Activated T-helper 2 cell treated with anti-CD3 and anti-CD28 coated beads, Interferon-gamma antibody, Interleukin-2, Interleukin-4, amounts not matched to agents 10 μg/mL and 5 μg/mL and 100 μg/mL, durations not matched to agents 14 hours and 24 hours and 36 hours (primary cell): ENCODE data around the gene GSS. TPM values are rescaled to one million over a fixed set of nuclear protein-coding genes. Genes with fewer than 3 reads are reported as not detected.

Source experiments
- DNase-seq: peaks from one replicate; pipeline ENCODE4 v3.0.0; 2021; ENCODE audit warnings: low spot score
- H3K27ac Mint-ChIP-seq: one replicate; pipeline ENCODE4 v1.8.0; 2021; ENCODE audit warnings: mixed read lengths
- H3K27me3 Mint-ChIP-seq: one replicate; pipeline ENCODE4 v1.8.0; 2021; ENCODE audit warnings: low read depth, mixed read lengths
- H3K36me3 Mint-ChIP-seq: one replicate; pipeline ENCODE4 v1.8.0; 2021; ENCODE audit warnings: low read depth, mixed read lengths
- H3K4me1 Mint-ChIP-seq: one replicate; pipeline ENCODE4 v1.8.0; 2021; ENCODE audit warnings: low read depth, mixed read lengths
- H3K4me3 Mint-ChIP-seq: one replicate; pipeline ENCODE4 v1.8.0; 2021; ENCODE audit warnings: low read depth, mild to moderate bottlenecking, moderate library complexity, mixed read lengths
- H3K9me3 Mint-ChIP-seq: one replicate; pipeline ENCODE4 v1.8.0; 2021; ENCODE audit warnings: mixed read lengths
- intact Hi-C: fragments of 100-400 bp; cut with micrococcal nuclease; formaldehyde crosslinking; loops from one replicate; pipeline ENCODE4 v1.15.1; 2023
- total RNA-seq: library from RNA; stranded (reverse); gene quantifications from 2 replicates; pipeline ENCODE4 v1.2.3, GENCODE V29; 2022

GSS gene
- total RNA-seq, 1 donor from 2014 or later = 70.5 TPM

DNA sequence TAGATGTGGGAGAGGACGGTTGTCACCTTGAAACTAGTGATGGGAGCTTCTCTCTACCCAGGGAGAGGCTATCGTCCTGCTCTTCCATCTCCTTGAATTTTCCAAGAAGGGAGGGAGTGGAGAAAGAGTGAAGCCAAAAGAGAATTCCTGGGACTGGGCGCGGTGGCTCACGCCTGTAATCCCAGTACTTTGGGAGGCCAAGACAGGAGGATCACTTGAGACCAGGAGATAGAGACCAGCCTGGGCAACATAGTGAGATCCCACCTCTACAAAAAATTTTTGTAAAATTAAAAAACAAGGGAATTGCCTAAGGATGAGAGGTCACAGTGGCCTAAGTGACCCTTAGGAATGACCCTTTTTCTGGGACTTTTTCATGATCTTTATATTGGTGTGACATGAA is 8.9 kb upstream of the GSS start:
- intact Hi-C loops = no loop called here
- DNase-seq = no peak
- no peaks in the 10 kb centered on the region for H3K36me3 Mint-ChIP-seq
- H3K27ac Mint-ChIP-seq = no peak overlapping the region
- no peak overlapping the region for H3K4me3 Mint-ChIP-seq
- no peaks in the 10 kb centered on the region for H3K9me3 Mint-ChIP-seq
- peaks cover 5% of the 10 kb centered on the region for H3K27me3 Mint-ChIP-seq
- peaks cover 6% of the 10 kb centered on the region for H3K4me1 Mint-ChIP-seq

DNA sequence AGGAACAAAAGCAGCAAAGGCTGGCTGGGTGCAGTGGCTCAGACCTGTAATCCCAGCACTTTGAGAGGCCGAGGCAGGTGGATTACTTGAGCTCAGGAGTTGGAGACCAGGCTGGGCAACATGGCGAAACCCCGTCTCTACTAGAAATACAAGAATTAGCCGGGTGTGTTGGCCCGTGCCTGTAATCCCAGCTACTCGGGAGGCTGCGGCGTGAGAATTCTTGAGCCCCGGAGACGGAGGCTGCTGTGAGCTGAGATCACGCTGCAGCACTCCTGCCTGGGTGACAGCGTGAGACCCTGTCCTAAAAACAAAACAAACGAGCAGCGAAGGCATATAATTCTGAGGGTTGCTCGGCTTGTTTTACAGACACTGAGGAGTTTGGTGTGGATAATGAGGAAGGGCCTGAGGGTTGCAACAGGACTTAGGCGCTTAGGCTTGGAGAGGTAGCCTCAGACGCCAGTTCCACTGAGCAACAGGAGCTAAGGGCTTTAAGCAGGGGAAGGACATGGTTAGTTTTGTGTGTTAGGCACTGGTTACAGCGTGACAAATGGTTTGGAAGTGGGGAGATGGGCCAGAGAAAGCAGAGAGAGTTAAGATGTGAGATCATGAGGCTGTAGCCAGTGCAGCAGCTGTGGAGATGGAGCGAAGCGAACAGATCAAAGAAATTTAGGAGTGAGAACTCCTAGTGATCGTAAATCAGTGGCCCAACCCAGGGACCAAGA is 1.3 kb upstream of the GSS start:
- H3K4me1 Mint-ChIP-seq = peaks cover 21% of the 10 kb centered on the region
- peak overlapping the region; percentile 97 for H3K27ac Mint-ChIP-seq

DNA sequence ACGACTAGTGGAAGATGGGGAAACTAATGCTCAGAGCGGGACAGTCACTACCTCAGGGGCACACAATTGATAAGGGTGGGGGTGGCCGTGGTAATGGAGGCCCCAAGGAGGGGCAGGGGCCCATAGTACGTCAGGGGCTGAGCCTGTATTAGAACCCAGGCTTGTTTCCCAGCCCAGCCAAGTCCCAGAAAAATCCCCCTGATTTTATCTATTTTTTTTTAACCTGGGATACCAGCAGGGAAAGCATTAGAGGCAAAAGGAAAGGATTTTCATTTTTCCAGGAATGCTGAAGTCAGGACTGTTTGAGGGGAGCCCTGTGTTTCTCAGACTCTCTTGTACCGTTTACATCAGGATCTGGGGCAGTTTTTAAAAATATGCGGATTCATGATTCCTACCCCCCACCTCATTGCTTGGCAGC is 444 bp upstream of the GSS start:
- Mint-ChIP-seq H3K27me3 (no peaks in the 10 kb centered on the region), H3K9me3 (no peaks in the 10 kb centered on the region), H3K36me3 (peaks cover 4% of the 10 kb centered on the region), H3K4me1 (peaks cover 21% of the 10 kb centered on the region), H3K4me3 (peak overlapping the region; percentile 97), H3K27ac (peak overlapping the region; percentile 97)
- intact Hi-C loops = loop anchor here (5.0 kb wide), 1 partner anchor 136 kb away; the partner anchor contains the start of gene TRPC4AP
- DNase-seq = no peak

More for the DNA sequence above, 1.3 kb upstream of the GSS start:
- Mint-ChIP-seq H3K4me3 (no peak overlapping the region), H3K36me3 (no peaks in the 10 kb centered on the region), H3K27me3 (no peaks in the 10 kb centered on the region), H3K9me3 (no peaks in the 10 kb centered on the region)
- intact Hi-C loops = loop anchor here (5.0 kb wide), 1 partner anchor 135 kb away; the partner anchor contains the start of gene TRPC4AP
- no peak for DNase-seq

DNA sequence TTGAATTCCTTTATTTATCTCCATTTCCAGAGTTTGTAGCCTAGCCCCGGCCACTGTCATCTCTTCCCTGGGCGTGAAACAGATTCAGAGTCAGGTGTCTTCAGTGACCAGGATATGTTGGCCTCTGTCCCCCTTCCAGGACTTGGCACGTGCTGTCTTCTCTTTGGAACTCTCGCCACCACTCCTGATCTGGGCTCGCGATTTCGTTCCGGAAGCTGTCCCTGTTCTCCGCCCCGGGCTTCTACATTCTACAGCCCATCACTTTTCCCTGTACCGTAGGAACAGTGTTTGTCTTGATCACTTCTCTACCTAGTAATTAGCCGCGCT is 739 bp downstream of the GSS start:
- H3K36me3 Mint-ChIP-seq = peaks cover 9% of the 10 kb centered on the region
- peaks cover 15% of the 10 kb centered on the region for H3K4me1 Mint-ChIP-seq
- H3K27ac Mint-ChIP-seq = peak overlapping the region; percentile 97
- H3K4me3 Mint-ChIP-seq = peak overlapping the region; percentile 97
- no peak for DNase-seq
- H3K9me3 Mint-ChIP-seq = no peaks in the 10 kb centered on the region
- no peaks in the 10 kb centered on the region for H3K27me3 Mint-ChIP-seq
- intact Hi-C loops = loop anchor here (1.0 to 5.0 kb wide), 6 partner anchors 36 to 137 kb away; partner anchors contain the start of genes NCOA6 and TRPC4AP

GRCh38 chr20:34953960-34954359 is 1.6 kb downstream of the GSS start:
- Mint-ChIP-seq H3K9me3 (no peaks in the 10 kb centered on the region), H3K4me3 (no peak overlapping the region), H3K36me3 (peaks cover 18% of the 10 kb centered on the region), H3K4me1 (peaks cover 15% of the 10 kb centered on the region), H3K27ac (no peak overlapping the region), H3K27me3 (no peaks in the 10 kb centered on the region)
- intact Hi-C loops = loop anchor here (2.0 kb wide), 3 partner anchors 35 to 129 kb away; partner anchors contain the start of gene NCOA6
- no peak for DNase-seq

- no peaks in the 10 kb centered on the region for H3K27me3 Mint-ChIP-seq
- DNase-seq = no peak
- H3K27ac Mint-ChIP-seq = no peak overlapping the region
- H3K9me3 Mint-ChIP-seq = no peaks in the 10 kb centered on the region
- H3K4me1 Mint-ChIP-seq = peaks cover 15% of the 10 kb centered on the region
- no peak overlapping the region for H3K4me3 Mint-ChIP-seq
- H3K36me3 Mint-ChIP-seq = peaks cover 21% of the 10 kb centered on the region
- intact Hi-C loops = no loop called here
Observed at GRCh38 chr20:34952671-34953070, 2.9 kb downstream of the GSS start.

GRCh38 chr20:34951652-34952051 is 4.0 kb downstream of the GSS start:
- intact Hi-C loops = no loop called here
- H3K36me3 Mint-ChIP-seq = peaks cover 23% of the 10 kb centered on the region
- no peak for DNase-seq
- no peak overlapping the region for H3K4me3 Mint-ChIP-seq
- no peaks in the 10 kb centered on the region for H3K9me3 Mint-ChIP-seq
- no peaks in the 10 kb centered on the region for H3K27me3 Mint-ChIP-seq
- no peak overlapping the region for H3K27ac Mint-ChIP-seq
- peaks cover 15% of the 10 kb centered on the region for H3K4me1 Mint-ChIP-seq

GRCh38 chr20:34951252-34951651 is 4.4 kb downstream of the GSS start:
- H3K4me3 Mint-ChIP-seq = no peak overlapping the region
- no peak overlapping the region for H3K27ac Mint-ChIP-seq
- no peaks in the 10 kb centered on the region for H3K9me3 Mint-ChIP-seq
- intact Hi-C loops = no loop called here
- H3K4me1 Mint-ChIP-seq = peaks cover 13% of the 10 kb centered on the region
- no peaks in the 10 kb centered on the region for H3K27me3 Mint-ChIP-seq
- peaks cover 27% of the 10 kb centered on the region for H3K36me3 Mint-ChIP-seq
- no peak for DNase-seq

DNA sequence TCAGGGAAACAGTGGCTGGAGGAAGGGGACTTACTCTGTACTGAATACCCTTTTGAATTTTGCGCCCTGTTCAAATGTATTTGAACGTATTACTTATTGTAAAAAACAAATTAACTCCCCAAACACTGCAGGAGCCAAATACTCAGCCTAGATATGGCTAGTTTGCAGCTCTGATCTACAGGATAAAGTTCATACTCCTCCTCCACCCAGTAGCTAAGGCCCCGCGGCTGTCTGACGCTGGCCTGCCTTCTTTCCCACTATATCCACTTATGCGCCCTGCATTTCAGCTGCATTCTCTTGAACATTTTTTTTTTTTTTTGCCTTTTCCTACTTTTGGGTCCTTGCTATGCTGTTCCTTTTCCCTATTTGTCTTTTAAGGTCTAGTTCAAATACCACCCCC is 6.5 kb downstream of the GSS start:
- Mint-ChIP-seq H3K27me3 (no peaks in the 10 kb centered on the region), H3K9me3 (no peaks in the 10 kb centered on the region), H3K4me3 (no peak overlapping the region), H3K27ac (no peak overlapping the region), H3K4me1 (no peaks in the 10 kb centered on the region), H3K36me3 (peaks cover 41% of the 10 kb centered on the region)
- intact Hi-C loops = no loop called here
- no peak for DNase-seq

GRCh38 chr20:34948030-34948429 is 7.6 kb downstream of the GSS start:
- Mint-ChIP-seq H3K4me3 (no peak overlapping the region), H3K4me1 (no peaks in the 10 kb centered on the region), H3K9me3 (no peaks in the 10 kb centered on the region), H3K27ac (no peak overlapping the region), H3K27me3 (no peaks in the 10 kb centered on the region), H3K36me3 (peaks cover 51% of the 10 kb centered on the region)
- intact Hi-C loops = no loop called here
- DNase-seq = no peak

- Mint-ChIP-seq H3K36me3 (peaks cover 56% of the 10 kb centered on the region), H3K9me3 (no peaks in the 10 kb centered on the region), H3K4me3 (no peak overlapping the region), H3K27me3 (no peaks in the 10 kb centered on the region), H3K27ac (no peak overlapping the region), H3K4me1 (no peaks in the 10 kb centered on the region)
- no peak for DNase-seq
- intact Hi-C loops = no loop called here
Observed at GRCh38 chr20:34947336-34947735, 8.3 kb downstream of the GSS start.

GRCh38 chr20:34946661-34947060 is 8.9 kb downstream of the GSS start:
- intact Hi-C loops = no loop called here
- DNase-seq = no peak
- H3K4me1 Mint-ChIP-seq = no peaks in the 10 kb centered on the region
- H3K4me3 Mint-ChIP-seq = no peak overlapping the region
- H3K9me3 Mint-ChIP-seq = no peaks in the 10 kb centered on the region
- H3K27ac Mint-ChIP-seq = no peak overlapping the region
- peaks cover 61% of the 10 kb centered on the region for H3K36me3 Mint-ChIP-seq
- H3K27me3 Mint-ChIP-seq = no peaks in the 10 kb centered on the region

DNA sequence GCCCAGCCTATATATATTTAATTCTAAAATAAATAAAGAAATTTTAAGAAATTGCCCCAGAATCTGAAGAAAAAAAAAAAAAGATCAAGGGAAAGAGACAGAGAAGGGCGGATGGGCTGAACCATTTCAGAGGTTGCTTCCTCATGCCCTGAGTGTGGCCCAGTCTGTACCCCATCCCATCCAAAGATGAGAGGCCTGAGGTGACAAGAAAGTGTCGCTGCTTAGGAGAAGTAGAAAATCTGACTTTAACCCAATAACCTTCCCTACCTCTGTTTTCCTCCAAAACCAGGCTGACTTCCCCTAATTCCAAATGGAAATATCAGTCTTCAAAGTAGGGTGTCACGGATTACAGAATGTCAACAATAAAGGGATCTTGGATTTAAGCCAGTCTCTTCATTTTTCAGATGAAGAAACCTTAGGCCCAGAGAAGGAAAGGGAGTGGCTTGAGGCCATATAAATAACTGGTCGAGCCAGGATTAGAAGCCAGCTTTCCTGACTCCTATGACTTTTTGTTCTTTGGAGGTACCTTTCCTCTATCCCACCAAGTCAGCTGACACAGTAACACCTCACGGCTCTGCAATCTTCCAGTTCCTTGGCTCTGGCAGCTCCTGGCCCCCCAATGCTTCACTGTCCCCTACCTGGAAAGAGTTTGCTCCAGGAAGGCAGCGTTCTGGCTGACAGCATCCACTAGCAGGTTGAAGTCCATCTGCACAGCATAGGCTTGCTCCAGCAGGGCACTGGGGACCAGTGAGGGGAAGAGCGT is 10.1 kb downstream of the GSS start:
- peaks cover 63% of the 10 kb centered on the region for H3K36me3 Mint-ChIP-seq
- DNase-seq = no peak
- no peaks in the 10 kb centered on the region for H3K4me1 Mint-ChIP-seq
- H3K27ac Mint-ChIP-seq = no peak overlapping the region
- intact Hi-C loops = no loop called here
- H3K4me3 Mint-ChIP-seq = no peak overlapping the region
- H3K9me3 Mint-ChIP-seq = no peaks in the 10 kb centered on the region
- no peaks in the 10 kb centered on the region for H3K27me3 Mint-ChIP-seq
